Upper lobe of left lung (tissue), 6 donors: Measurements from ENCODE around the gene BRF1. TPM values are rescaled to one million over a fixed set of nuclear protein-coding genes. Genes with fewer than 3 reads are reported as not detected.
A peak's percentile ranks its signal among the peaks of the same experiment; 100 is the strongest.

ENCODE experiments used
- ATAC-seq, 2 donors: fragments of 200-7000 bp; cut with Tn5 transposase; one replicate each; pipeline ENCODE4 v1.9.1; 2022; ENCODE audit warnings: mild to moderate bottlenecking in 2 of 2, moderate library complexity in 2 of 2; ENCODE audit not compliant: low FRiP score in 2 of 2
- DNase-seq, 2 donors: peaks; one replicate each; pipeline ENCODE4 v3.0.0-alpha.2; 2019 to 2020
- H3K27ac ChIP-seq, 4 donors: fragments of 200-600 bp; sonication (generic); one replicate each; pipeline ENCODE4 v1.5.1; 2016 to 2019
- H3K27me3 ChIP-seq, 4 donors: fragments of 200-600 bp; sonication (generic); one replicate each; pipeline ENCODE4 v1.5.1; 2017 to 2019
- H3K36me3 ChIP-seq, 4 donors: fragments of 200-600 bp; sonication (generic); one replicate each; pipeline ENCODE4 v1.5.1; 2016 to 2019
- H3K4me1 ChIP-seq, 4 donors: fragments of 200-600 bp; sonication (generic); one replicate each; pipeline ENCODE4 v1.5.1; 2018 to 2019
- H3K4me3 ChIP-seq, 4 donors: fragments of 200-600 bp; sonication (generic); one replicate each; pipeline ENCODE4 v1.5.1; 2017 to 2019; ENCODE audit warnings: mild to moderate bottlenecking in 2 of 4, moderate library complexity in 1 of 4
- H3K9me3 ChIP-seq, 4 donors: fragments of 200-600 bp; sonication (generic); one replicate each; pipeline ENCODE4 v1.5.1; 2018 to 2019
- CTCF ChIP-seq, 6 experiments: fragments of 450-650 bp in 4 of 6; fragments of 200-600 bp in 2 of 6; sonication (generic) in 2 of 6; IDR thresholded peaks; one replicate each; pipeline ENCODE4 v1.5.1; 2016 to 2019; ENCODE audit warnings: antibody characterized with exemption in 6 of 6
- EP300 ChIP-seq, 4 donors: sonication (generic); formaldehyde crosslinking; IDR thresholded peaks; one replicate each; pipeline ENCODE4 v1.5.1; 2017; ENCODE audit warnings: antibody characterized with exemption in 4 of 4, control low read depth in 2 of 4
- POLR2A ChIP-seq, 4 donors: fragments of 450-650 bp; IDR thresholded peaks; one replicate each; pipeline ENCODE4 v1.5.1; 2016 to 2017; ENCODE audit warnings: antibody characterized with exemption in 4 of 4, mild to moderate bottlenecking in 2 of 4
- POLR2AphosphoS5 ChIP-seq, 2 donors: sonication (generic); formaldehyde crosslinking; IDR thresholded peaks; one replicate each; pipeline ENCODE4 v1.5.1; 2017; ENCODE audit warnings: antibody characterized with exemption in 2 of 2
- WGBS, 2 donors: methylation state at CpG; one replicate each; pipeline ENCODE4 v1.1.5; 2017 to 2018; 5-methylcytosine and 5-hydroxymethylcytosine counted together
- total RNA-seq, 6 donors: library from RNA; depleted of rRNA in 4 of 6; stranded (reverse); fragments of >200 nt in 4 of 6; gene quantifications; one replicate each; pipeline versions ENCODE4 v1.1.0 to v1.2.1, GENCODE V29; 2016 to 2021
- donor health status: DM: no; HTN: no; CAD: no; lungs with moderate emphysema.
- donor health status: DM: no; HTN: yes; CAD: no; lungs with severe emphysema.

BRF1 gene
- total RNA-seq, 6 donors from 2014 or later: 38.6 to 195 (median 52.7) TPM

- no peaks in the 10 kb centered on the region for H3K9me3 ChIP-seq
- peaks cover 0 to 11% (median 3%) of the 10 kb centered on the region in 4 donors for H3K27me3 ChIP-seq
- WGBS, 2 donors: 85 to 86% methylated on average over 14 to 18 of the region's 18 CpGs
- DNase-seq (peak in 1 of 2 donors; percentile 74), ATAC-seq (no peak)
- no peak for TF ChIP-seq POLR2AphosphoS5 (IDR thresholded peaks at IDR 0.05)
- no peak for TF ChIP-seq CTCF (IDR thresholded peaks at IDR 0.05)
- TF ChIP-seq POLR2A (IDR thresholded peaks at IDR 0.05): no peak
- TF ChIP-seq EP300 (IDR thresholded peaks at IDR 0.05): no peak
- H3K4me3 ChIP-seq: no peak overlapping the region
- H3K4me1 ChIP-seq: peaks cover 4 to 23% (median 12%) of the 10 kb centered on the region in 4 donors
- no peaks in the 10 kb centered on the region for H3K36me3 ChIP-seq
- no peak overlapping the region for H3K27ac ChIP-seq
Measured at GRCh38 chr14:105163040-105163742, 137.6 kb downstream of the BRF1 start.

GRCh38 chr14:105162669-105162979 is 138.2 kb downstream of the BRF1 start:
- Histone ChIP-seq H3K4me1 (peaks cover 4 to 20% (median 8%) of the 10 kb centered on the region in 4 donors), H3K27ac (no peak overlapping the region), H3K27me3 (peaks cover 0 to 8% (median 2%) of the 10 kb centered on the region in 4 donors), H3K36me3 (no peaks in the 10 kb centered on the region), H3K9me3 (no peaks in the 10 kb centered on the region), H3K4me3 (no peak overlapping the region)
- 83% methylated on average over 1 of the region's 2 CpGs; no CpG with 5 or more reads in 1 of the 2 donors for WGBS, 2 donors
- DNase-seq (no peak), ATAC-seq (no peak)
- TF ChIP-seq POLR2A (IDR thresholded peaks at IDR 0.05) (no peak), CTCF (IDR thresholded peaks at IDR 0.05) (no peak), EP300 (IDR thresholded peaks at IDR 0.05) (no peak), POLR2AphosphoS5 (IDR thresholded peaks at IDR 0.05) (no peak)

- H3K4me1 ChIP-seq: peaks cover under 1 to 15% (median 6%) of the 10 kb centered on the region in 4 donors
- 91 to 94% methylated on average over 4 to 10 of the region's 10 CpGs for WGBS, 2 donors
- H3K9me3 ChIP-seq: no peaks in the 10 kb centered on the region
- H3K4me3 ChIP-seq: no peak overlapping the region
- H3K27me3 ChIP-seq: peaks cover 0 to 5% (median under 1%) of the 10 kb centered on the region in 4 donors
- ATAC-seq: peak; percentile 66 to 83
- H3K36me3 ChIP-seq: no peaks in the 10 kb centered on the region
- TF ChIP-seq EP300 (IDR thresholded peaks at IDR 0.05) (no peak), POLR2A (IDR thresholded peaks at IDR 0.05) (no peak), CTCF (IDR thresholded peaks at IDR 0.05) (no peak), POLR2AphosphoS5 (IDR thresholded peaks at IDR 0.05) (no peak)
- peak; percentile 47 to 75 for DNase-seq
- no peak overlapping the region for H3K27ac ChIP-seq
Measured at GRCh38 chr14:105161964-105162668, 138.7 kb downstream of the BRF1 start.

GRCh38 chr14:105161309-105161708 is 139.5 kb downstream of the BRF1 start:
- DNase-seq (no peak), ATAC-seq (no peak)
- TF ChIP-seq CTCF (IDR thresholded peaks at IDR 0.05) (no peak), POLR2A (IDR thresholded peaks at IDR 0.05) (no peak), POLR2AphosphoS5 (IDR thresholded peaks at IDR 0.05) (no peak), EP300 (IDR thresholded peaks at IDR 0.05) (no peak)
- WGBS, 2 donors: 87 to 100% methylated on average over 2 to 14 of the region's 15 CpGs
- Histone ChIP-seq H3K4me1 (peaks cover 0 to 6% (median 1%) of the 10 kb centered on the region in 4 donors), H3K4me3 (no peak overlapping the region), H3K36me3 (no peaks in the 10 kb centered on the region), H3K9me3 (no peaks in the 10 kb centered on the region), H3K27ac (no peak overlapping the region), H3K27me3 (no peaks in the 10 kb centered on the region)
